ENCODE results near the gene PTPRA. TPM values are rescaled to one million over a fixed set of nuclear protein-coding genes. Genes with fewer than 3 reads are reported as not detected.
A peak's percentile ranks its signal among the peaks of the same experiment; 100 is the strongest.

PTPRA gene
- total RNA-seq, 2 experiments from 2014 or later, result 42.0 to 43.1 TPM

- intact Hi-C loops (cut with micrococcal nuclease), result loop anchor here (10.0 kb wide), 1 partner anchor 74 kb away; no protein-coding TSS in a partner anchor
- TF ChIP-seq, protein P1, sequence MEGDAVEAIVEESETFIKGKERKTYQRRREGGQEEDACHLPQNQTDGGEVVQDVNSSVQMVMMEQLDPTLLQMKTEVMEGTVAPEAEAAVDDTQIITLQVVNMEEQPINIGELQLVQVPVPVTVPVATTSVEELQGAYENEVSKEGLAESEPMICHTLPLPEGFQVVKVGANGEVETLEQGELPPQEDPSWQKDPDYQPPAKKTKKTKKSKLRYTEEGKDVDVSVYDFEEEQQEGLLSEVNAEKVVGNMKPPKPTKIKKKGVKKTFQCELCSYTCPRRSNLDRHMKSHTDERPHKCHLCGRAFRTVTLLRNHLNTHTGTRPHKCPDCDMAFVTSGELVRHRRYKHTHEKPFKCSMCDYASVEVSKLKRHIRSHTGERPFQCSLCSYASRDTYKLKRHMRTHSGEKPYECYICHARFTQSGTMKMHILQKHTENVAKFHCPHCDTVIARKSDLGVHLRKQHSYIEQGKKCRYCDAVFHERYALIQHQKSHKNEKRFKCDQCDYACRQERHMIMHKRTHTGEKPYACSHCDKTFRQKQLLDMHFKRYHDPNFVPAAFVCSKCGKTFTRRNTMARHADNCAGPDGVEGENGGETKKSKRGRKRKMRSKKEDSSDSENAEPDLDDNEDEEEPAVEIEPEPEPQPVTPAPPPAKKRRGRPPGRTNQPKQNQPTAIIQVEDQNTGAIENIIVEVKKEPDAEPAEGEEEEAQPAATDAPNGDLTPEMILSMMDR (IDR thresholded peaks at IDR 0.05), result no peak
- DNase-seq (no peak), ATAC-seq (peak; percentile 88)
- Mint-ChIP-seq H3K27me3 (no peaks in the 10 kb centered on the region), H3K9me3 (no peaks in the 10 kb centered on the region), H3K4me1 (ENCODE audit: low read depth) (peaks cover 8% of the 10 kb centered on the region), H3K4me3 (no peak overlapping the region), H3K36me3 (ENCODE audit: low read depth) (peaks cover 8% of the 10 kb centered on the region), H3K27ac (no peak overlapping the region)
- ChIA-PET CTCF (interaction anchor here (1.2 kb wide), 1 partner anchor 224 kb away, joined by 3 read pairs; no protein-coding TSS in a partner anchor), POLR2A (no interaction called here)
These were observed 37.9 kb downstream of the PTPRA start for GRCh38 chr20:2911200-2911599.

- ChIA-PET POLR2A (no interaction called here), CTCF (interaction anchor here (1.2 to 1.6 kb wide), 4 partner anchors 13 to 101 kb away, joined by 3 to 4 read pairs (median 4); no protein-coding TSS in a partner anchor)
- Mint-ChIP-seq H3K27ac (no peak overlapping the region), H3K4me1 (ENCODE audit: low read depth) (peaks cover 18% of the 10 kb centered on the region), H3K9me3 (no peaks in the 10 kb centered on the region), H3K36me3 (ENCODE audit: low read depth) (peaks cover 12% of the 10 kb centered on the region), H3K27me3 (no peaks in the 10 kb centered on the region), H3K4me3 (no peak overlapping the region)
- TF ChIP-seq, protein P1 (IDR thresholded peaks at IDR 0.05), result no peak
- ATAC-seq (peak; percentile 39), DNase-seq (no peak)
- intact Hi-C loops (cut with micrococcal nuclease), result loop anchor here (10.0 kb wide), 1 partner anchor 71 kb away; no protein-coding TSS in a partner anchor
These were observed 40.9 kb downstream of the PTPRA start for GRCh38 chr20:2914160-2914559.

- Mint-ChIP-seq H3K9me3 (no peaks in the 10 kb centered on the region), H3K4me1 (ENCODE audit: low read depth) (peaks cover 25% of the 10 kb centered on the region), H3K27me3 (no peaks in the 10 kb centered on the region), H3K27ac (no peak overlapping the region), H3K4me3 (no peak overlapping the region), H3K36me3 (ENCODE audit: low read depth) (peaks cover 9% of the 10 kb centered on the region)
- no peak for ATAC-seq
- POLR2A ChIA-PET, result interaction anchor here (1.1 kb wide), 1 partner anchor 39 kb away, joined by 3 read pairs; no protein-coding TSS in a partner anchor
- CTCF ChIA-PET, result interaction anchor here (0.7 kb wide), 1 partner anchor 136 kb away, joined by 4 read pairs; no protein-coding TSS in a partner anchor
- DNase-seq, result no peak
- TF ChIP-seq, protein P1 (IDR thresholded peaks at IDR 0.05), result no peak
- intact Hi-C loops (cut with micrococcal nuclease), result loop anchor here (10.0 kb wide), 1 partner anchor 68 kb away; no protein-coding TSS in a partner anchor
These were observed 44.0 kb downstream of the PTPRA start for GRCh38 chr20:2917266-2917665.

GRCh38 chr20:2918096-2919049, 45.1 kb downstream of the PTPRA start:
- POLR2A ChIA-PET, result interaction anchor here (1.1 kb wide), 1 partner anchor 38 kb away, joined by 3 read pairs; no protein-coding TSS in a partner anchor
- H3K27me3 Mint-ChIP-seq, result no peaks in the 10 kb centered on the region
- CTCF ChIA-PET, result interaction anchor here (0.7 to 1.3 kb wide), 3 partner anchors 29 to 135 kb away, joined by 3 to 4 read pairs (median 3); no protein-coding TSS in a partner anchor

More at GRCh38 chr20:2918096-2919049, 45.1 kb downstream of the PTPRA start:
- no peak overlapping the region for H3K4me3 Mint-ChIP-seq
- no peak overlapping the region for H3K27ac Mint-ChIP-seq
- TF ChIP-seq, protein P1 (IDR thresholded peaks at IDR 0.05), result no peak
- H3K9me3 Mint-ChIP-seq, result no peaks in the 10 kb centered on the region
- intact Hi-C loops (cut with micrococcal nuclease), result loop anchor here (10.0 kb wide), 1 partner anchor 66 kb away; no protein-coding TSS in a partner anchor
- no peak for DNase-seq
- H3K36me3 Mint-ChIP-seq (ENCODE audit: low read depth), result peaks cover 9% of the 10 kb centered on the region
- peaks cover 25% of the 10 kb centered on the region for H3K4me1 Mint-ChIP-seq (ENCODE audit: low read depth)
- ATAC-seq, result no peak

Data from activated CD8-positive, alpha-beta T cell treated with anti-CD3 and anti-CD28 coated beads for 36 hours (primary cell).